NCI-H524 treated with DMSO at 0.1 percent for 48 hours (cell line): ENCODE data around the gene KREMEN1.

ENCODE experiments used
- DNase-seq: peaks from one replicate; lab custom pipeline; 2025; lab: John Stamatoyannopoulos, UW

Gene KREMEN1

DNA sequence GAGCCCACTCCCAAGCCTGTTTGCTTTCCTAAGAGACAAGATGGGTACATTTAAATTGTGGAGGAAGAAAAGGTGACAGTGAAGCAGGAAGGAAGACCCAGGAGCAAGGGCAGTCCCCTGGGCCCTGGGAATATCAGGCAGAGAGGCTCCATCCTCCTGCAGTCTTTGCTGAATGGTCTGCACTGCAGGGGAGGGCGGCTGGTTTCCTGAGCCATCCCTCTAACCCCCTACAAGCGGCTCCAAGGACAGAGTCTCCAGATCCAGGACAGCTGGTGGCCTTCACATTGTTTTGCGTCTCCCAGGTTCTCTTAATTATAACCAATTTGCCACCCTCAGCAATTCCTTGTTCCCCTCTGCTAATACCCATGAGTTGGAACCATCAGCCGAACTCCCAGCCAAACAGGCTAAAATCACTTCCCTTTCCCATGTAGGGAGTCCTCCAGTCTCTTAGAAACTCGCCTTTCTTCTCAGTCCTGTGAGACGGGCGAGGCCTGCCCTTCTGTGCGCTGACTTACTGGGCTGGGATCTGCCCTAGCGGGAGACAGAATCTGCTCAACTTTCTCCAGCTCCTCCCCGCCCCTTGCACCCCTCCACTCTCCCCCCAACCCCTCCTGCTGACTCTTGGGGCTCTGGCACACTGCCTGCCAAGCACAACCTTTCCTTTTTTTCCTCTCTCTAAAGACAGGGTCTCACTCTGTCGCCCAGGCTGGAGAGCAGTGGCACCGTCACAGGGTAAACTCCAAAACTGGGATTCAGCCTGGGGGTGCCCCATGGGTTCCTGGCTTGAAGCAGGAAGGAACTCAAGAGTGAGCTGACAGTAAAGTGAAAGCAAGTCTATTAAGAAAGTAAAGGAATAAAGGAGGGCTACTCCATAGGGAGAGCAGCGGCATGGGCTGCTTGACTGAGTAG lies 79.5 kb downstream of the KREMEN1 start:
- no peak for DNase-seq

DNA sequence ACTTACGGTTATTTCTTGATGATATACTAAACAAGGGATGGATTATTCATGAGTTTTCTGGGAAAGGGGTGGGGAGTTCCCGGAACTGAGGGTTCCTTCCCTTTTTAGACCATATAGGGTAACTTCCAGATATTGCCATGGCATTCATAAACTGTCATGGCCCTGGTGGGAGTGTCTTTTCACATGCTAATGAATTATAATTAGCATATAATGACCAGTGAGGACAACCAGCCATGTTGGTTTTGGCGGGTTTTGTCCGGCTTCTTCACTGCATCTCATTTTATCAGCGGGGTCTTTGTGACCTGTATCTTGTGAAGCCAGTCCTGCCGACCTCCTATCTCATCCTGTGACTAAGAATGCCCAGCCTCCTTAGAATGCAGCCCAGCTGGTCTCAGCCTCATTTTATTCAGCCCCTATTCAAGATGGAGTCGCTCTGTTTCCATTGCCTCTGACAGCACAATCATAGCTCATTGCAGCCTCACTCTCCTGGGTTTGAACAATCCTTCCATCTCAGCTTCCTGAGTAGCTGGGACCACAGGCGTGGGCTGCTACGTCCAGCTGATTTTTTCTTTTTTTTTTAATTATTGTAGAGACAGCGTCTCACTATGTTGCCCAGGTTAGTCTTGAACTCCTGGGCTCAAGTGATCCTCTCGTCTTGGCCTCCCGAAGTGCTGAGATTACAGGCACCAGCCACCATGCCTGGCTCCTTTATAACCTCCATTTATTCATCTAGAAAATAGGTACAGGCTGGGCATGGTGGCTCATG lies 80.3 kb downstream of the KREMEN1 start:
- no peak for DNase-seq

DNA sequence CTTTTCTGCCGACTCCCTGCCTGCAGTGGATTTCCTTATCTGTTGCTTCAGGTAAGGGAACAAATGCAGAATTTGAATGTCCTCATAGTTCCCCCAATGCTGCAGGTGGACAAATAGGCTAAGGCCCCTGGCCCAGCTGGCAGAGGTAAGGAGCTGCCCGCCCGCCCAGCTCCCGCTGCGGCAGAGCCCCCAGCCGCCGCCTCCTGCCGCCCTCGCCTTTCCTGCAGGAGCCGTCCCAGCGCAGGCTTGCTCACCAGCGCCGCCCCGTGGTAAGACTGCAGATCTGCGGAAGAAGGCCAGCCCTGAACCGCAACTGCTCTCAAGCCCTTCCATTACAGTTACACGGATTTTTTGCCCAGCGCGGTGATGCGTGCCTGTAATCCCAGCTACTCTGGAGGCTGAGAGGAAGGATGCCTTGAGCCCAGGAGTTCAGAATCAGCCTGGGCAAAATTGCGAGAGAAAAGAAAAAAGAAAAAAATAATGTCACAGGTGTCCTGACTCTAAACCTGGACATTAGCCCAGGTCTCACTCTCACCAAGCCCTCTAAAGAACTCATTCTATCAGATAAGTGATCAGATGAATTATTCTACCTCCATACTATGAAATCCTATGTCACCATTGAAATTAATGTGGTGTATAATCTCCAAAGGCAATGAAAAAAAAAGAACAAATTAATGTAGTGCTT lies 81.7 kb downstream of the KREMEN1 start:
- peak; percentile 24 for DNase-seq

DNA sequence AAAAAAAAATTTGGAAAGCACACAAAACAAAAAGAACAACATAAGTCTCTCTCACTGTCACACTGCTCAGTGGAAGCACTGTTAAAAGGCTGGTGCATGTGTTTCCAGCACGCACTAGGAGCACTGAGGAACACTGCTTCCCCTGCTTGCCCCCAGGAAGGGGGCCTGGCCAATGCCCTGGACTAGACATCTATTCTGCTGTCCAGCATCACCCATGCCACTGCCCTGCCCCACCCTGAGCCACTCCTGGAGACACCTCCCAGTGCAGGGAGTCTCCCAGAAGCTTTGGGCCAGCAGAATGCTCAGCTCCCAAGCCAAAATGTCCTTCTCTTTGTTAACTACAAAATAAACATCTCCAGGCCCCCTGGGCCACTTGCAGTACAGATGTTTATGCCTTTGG lies 83.1 kb downstream of the KREMEN1 start:
- no peak for DNase-seq

DNA sequence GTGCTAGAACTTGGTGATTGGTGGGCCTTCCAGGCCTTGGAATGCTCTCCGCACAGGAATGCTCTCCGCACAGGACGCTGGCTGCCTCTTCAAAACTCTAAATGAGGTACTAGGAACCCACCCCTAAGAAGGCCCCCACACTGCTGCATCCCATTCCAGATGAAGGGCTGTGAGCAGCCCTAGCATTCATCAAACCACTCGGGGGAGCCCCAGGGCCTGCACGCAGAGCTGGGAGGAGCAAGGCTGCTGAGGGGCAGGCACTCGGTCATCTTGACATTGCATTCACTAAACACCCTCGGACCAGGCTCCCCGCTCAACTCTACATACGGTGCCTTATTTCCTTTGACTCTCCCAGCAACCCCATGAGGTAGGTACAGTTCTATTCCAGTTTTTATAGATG lies 83.7 kb downstream of the KREMEN1 start:
- no peak for DNase-seq

DNA sequence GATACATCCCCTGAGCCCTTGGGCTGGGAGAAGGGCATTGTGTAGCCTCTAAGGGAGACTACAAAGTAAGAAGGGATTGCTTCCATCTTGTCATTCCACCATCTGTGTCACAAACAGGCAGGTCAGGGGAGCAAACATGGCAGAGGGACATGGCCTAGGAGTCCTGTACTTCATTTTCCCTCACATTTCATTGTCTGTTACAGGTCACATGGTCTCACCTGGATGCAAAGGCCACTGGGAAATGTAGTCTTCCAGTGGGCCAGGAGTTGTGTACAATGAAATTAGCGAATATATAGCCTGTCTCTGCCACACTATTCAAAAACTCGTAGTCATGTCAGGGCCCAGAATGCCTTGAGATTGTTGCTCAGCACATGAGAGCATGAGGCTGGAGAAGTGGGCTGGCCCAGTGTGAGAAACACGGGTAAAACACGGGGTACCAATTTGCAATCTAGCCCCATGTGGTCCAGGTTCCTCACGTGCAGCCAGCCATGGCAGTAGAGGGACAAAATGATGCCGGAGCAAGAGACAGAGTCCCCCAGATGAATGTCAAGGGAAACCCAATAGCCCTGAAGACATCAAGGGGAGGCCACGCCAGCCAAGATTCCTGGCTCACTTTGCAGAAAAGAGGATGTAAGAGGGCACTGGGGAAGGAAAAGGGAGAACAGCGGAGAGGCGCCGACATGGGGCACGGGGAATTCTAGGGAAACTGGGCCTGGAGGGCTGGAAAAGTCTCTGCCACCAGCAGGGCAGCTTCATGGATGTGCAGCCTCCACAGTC lies 85.1 kb downstream of the KREMEN1 start:
- DNase-seq = no peak

DNA sequence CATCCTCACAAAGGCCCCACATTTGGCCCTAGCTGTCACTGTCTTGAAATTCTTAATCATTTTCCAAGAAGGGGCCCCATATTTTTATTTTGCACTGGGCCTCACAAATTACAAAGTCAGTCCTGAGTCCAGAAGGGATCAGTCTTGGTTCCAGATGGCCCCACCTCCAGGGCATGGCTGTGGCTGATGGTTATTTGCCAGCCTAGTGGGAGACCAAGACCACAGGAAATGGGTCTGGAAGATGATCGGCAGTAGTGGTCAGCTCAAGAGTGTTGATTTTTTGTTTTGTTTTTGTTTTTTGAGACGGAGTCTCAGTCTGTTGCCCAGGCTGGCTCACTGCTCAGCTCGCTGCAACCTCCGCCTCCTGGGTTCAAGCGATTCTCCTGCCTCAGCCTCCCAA lies 85.7 kb downstream of the KREMEN1 start:
- no peak for DNase-seq

DNA sequence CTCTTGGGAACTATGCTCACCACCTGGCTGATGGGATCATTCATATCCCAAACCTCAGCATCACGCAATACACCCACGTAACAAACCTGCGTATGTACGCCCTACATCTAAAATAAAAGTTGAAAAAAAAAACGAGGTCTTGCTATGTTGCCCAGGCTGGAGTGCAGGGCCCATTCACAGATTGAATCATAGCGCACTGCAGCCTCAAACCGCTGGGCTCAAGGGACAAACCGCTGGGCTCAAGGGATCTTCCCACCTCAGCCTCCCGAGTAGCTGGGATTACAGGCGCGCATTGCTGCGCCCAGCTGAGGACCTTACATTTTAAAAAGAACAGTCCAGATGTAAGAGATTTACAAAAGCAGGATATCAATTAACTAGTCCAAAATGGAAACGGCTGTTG lies 91.0 kb downstream of the KREMEN1 start:
- no peak for DNase-seq

DNA sequence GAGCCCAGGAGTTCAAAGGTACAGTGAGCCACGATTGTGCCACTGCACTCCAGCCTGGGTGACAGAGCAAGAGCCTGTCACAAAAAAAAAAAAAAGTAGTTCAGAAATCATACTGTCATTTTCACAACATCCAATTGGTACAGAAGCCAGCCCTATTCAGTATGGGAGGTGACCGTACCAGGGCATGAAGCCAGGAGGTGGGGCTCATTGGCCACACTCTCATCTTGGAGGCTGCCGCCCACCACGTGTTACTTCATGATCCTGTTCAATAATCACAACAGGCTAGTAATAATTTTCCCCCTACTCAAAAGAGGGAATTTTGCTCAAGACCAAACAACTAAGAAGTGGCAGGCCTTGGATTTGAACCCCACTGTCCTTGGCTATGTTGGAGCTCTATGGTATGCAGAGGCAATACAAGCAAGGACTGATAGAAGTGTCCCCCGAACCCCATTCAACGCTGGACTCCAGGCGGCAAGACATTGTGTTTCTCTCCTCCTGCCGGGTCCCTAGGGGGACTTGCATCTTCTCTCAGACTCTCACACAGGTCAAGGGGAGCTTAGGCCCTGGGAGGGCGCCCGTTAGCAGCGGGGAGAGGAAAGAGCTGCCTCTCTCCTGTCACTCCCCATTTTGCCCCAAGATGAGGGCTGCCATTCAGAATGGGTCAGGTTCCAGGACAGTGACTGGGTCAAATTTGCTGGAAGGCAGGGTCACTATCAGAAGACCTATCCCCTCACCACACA lies 92.7 kb downstream of the KREMEN1 start:
- no peak for DNase-seq

DNA sequence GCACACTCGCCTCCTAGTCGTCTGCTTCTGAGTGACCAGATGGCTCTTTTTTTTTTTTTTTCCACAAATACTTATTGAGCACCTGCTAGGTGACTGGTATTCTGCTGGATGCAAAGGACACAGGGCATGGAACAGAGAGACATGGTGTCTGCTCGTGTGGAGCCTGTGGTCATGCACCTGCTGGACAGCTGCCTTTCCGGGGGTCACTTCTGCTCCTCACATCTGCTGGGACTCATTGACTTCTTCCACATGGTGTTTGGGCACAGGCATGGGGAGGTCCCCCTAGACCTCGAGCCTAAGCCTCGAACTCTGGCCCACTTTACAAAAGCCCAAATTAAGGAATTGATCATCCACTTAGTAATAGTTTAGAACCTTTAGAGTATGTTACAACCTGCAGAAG lies 93.3 kb downstream of the KREMEN1 start:
- DNase-seq = no peak

DNA sequence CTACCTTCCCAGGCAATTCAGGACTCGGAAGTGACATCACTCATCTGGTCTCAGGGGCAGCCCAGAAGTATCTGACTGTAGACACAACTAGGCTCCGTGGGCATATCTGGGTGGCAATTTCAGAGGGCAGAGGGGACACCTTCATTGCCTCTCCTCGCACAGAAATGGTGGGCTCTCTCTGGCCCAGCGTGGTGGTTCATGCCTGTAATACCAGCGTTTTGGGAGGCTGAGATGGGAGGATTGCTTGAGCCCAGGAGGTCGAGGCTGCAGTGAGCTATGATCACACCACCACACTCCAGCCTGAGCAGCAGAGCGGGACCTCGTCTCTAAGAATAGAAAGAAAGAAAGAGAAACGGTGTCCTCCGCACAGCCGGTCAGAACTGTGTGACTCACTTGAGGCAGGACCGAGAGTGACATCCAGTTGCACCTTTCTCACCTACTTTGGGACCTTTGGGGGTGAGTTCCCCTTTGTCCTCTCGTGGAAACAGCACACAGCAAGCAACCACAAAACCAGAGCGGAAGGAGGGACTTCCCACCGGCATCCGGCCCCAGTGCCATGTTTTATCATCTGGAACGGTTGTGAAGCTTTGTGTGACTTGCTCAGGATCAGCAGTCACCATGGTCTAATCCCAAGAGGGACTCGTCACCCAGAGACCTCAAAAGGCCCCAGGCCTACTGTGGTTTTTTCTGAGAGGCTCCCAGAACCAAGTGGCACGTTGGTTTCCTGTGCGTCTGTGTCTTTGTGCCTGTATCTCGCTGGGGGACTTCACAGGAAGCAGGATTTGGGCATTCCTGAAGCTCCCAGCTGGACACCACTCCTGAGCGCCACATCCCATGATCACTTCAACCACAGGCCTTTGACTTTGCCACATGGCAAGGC lies 94.4 kb downstream of the KREMEN1 start:
- no peak for DNase-seq

DNA sequence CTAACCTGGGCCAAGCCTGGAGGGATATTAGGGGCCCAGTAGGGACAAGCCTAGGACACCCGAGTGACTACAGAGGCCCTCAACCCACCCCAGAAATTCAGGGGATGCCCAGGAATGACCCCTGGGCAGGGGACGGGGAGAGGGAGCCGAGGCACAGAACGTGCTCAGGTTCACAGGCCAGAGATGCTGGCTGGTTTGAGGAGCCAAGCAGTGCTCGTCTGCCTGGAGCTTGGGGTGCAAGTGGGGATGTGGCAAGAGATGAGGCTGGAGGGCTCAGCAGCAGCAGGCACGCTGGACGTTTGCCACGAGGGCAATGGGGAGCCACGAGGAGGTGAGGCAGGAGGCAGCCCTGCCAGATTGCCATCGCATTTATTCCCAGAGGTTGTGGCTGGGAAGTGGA lies 98.9 kb downstream of the KREMEN1 start:
- no peak for DNase-seq

DNA sequence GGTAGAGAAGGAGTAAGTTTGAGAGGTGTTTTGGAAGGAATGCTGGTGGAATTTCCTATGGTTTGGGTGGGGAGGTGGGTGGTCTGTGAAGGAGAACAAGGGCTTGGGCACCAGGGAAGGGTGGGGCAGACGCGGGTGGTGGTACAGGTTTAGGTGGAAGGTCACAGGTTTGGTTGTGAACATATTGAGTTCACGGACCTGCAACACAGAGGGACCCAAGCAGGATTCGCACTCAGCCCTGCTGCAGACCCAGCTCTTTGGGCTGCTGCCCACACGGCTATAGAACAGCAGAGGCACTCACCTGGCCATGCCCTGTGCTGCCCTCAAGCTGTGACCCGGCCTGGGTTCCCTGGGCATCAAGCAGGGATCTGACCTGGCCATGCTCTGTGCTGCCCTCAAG lies 99.4 kb downstream of the KREMEN1 start:
- DNase-seq = no peak

DNA sequence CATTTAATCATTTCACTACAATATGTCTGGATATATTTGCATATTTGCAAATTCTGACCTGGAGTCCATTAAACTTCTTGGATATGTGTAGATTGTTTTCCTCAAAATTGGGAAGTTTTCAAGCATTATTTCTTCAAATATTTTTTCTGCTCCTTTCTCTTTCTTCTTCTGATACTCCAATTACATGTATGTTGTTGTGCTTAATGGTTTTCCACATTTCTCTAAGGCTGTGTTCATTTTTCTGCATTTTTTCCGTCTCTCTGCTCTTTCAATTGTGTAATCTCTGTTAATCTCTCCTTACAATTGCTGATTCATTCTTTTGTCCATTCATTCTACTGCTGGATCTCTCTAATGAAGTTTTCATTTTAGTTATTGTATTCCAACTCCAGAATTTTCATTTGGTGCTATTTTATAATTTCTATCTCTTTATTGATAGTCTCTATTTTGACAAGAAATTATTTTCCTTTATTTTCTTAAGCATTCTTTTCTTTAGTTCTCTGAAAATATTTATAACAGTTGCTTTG lies 102.5 kb downstream of the KREMEN1 start:
- no peak for DNase-seq

DNA sequence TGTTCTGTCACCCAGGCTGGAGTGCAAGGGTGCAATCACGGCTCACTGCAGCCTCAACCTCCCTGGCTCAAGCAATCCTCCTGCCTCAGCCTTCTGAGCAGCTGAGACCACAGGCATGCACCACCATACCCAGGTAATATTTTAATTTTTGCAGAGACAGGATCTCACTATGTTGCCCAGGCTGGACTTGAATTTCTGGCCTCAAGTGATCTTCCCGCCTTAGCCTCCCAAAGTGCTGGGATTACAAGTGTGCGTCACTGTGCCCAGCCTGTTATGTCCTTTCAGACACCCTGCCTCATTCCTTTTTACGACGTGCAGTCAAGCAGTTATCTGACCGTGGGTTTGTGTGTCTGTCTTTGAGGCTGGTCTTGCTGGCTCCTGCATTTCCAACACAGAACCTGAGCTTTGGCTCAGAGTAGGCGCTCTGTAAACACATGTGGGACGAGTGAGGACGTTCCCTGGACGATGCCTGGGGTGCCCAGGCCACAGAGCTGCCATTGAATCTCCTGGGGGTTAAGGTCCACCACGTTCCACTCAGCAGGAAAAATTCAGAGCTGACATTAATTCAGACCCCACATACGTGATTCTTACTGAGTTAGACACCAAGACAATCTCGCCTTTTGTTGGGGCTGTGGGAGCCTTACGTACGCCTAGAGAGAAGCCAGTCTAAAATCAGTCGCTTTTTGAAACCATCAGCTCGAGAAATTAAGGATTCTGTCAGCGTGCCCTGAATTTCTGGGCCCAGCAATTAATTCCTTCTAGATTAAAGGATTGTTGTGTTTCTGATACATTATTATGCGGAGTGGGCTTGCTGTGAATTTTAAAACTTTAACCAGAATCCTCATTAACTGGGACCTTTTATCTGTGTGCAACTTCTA lies 111.4 kb downstream of the KREMEN1 start:
- DNase-seq = no peak

DNA sequence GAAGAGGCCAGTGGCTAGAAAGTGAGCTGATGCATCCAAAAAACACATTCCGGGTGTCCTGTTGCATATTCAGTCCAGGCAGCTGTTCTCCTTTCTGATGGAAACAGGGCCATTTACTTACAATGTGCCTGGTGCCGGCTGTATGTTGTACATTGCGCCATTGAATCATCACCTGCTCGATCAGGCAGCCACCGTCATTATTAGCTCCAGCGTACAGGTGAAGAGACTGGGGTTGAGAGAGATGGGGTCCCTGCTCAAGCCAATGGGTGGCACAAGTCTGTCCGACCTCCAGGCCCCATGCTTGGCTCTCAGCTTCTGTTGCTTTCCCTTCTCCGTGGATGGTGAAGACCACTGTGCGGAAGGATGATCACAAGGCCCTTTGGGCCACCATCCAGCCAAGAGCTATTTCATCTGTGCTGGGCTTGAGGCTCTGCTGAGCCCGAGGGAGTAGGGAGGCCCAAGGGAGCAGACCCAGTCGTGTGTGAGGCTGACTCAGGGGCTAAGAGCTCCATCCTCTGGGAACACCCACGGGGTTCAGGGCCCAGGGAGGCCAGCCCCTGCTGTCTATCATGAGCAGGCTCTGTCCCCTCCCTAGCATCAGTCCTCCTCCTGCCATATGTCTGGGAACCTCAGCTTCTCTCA lies 112.1 kb downstream of the KREMEN1 start:
- DNase-seq = no peak

DNA sequence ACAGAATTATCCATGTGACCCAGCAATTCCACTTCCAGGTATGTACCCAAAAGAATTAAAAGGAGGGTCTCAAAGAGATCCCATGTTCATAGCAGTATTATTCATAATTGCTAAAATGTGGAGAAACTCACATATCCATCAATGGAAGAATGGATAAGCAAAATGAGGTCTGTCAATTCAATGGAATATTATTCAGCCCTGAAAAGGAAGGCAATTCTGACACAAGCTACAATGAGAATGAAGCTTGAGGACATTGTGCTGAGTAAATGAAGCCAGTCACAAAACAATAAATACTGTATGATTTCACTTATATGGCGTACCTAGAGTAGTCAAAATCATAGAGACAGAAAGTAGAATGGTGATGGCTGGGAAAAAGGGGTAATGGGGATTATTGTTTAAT lies 113.5 kb downstream of the KREMEN1 start:
- no peak for DNase-seq

DNA sequence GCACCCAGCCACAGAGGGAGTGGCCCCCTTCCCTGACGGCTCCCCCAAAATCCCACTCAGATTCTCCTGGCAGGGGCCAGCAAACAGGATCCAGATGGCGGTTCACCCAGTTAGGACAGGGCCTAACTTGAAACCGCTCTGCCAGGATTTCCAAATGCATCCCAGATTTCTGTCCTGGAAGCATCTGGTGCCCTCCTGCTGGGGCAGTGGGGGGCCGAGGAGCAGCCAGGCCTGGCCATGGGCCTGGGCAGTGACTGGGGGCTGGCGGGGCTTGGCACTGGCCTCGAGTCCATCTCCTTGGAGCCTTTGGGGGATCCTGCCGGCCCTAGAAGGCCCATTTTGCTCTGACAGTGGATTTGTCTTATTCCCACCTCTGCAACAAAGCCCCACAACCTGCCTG lies 115.0 kb downstream of the KREMEN1 start:
- DNase-seq = no peak

DNA sequence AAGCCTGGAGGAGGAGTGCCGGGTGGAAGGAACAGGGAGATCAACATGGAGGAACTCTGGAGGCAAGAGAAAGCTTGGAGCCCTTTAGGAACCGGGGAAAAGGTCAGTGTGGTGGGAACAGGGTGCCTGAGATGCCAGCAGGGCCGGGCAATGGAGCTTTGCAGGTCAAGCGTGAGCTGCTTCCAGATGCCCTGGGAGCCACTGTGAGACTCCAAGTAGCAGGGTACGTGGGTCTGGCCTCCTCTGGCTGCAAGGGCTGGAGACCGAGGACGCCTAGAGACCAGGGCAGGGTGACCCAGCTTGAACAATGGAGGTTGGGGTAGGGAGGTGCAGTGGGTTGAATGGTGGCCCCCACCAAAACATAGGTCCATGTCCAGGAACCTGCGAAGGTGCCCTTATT lies 117.2 kb downstream of the KREMEN1 start:
- DNase-seq = no peak
